Medulla oblongata (tissue), 1 donor: ENCODE measurements around the gene RAP1A.
"Not testable (repeated sequence)": the region's sequence is repeated elsewhere in the genome, so short reads cannot be mapped to it uniquely, and the experiment has no call there.

Source experiments
- DNase-seq: peaks from one replicate; pipeline ENCODE4 v3.0.0-alpha.2; 2015; ENCODE audit errors: extremely low spot score

The RAP1A gene

GRCh38 chr1:111598544-111598943, 21.0 kb upstream of the RAP1A start:
- DNase-seq, result no peak

DNA sequence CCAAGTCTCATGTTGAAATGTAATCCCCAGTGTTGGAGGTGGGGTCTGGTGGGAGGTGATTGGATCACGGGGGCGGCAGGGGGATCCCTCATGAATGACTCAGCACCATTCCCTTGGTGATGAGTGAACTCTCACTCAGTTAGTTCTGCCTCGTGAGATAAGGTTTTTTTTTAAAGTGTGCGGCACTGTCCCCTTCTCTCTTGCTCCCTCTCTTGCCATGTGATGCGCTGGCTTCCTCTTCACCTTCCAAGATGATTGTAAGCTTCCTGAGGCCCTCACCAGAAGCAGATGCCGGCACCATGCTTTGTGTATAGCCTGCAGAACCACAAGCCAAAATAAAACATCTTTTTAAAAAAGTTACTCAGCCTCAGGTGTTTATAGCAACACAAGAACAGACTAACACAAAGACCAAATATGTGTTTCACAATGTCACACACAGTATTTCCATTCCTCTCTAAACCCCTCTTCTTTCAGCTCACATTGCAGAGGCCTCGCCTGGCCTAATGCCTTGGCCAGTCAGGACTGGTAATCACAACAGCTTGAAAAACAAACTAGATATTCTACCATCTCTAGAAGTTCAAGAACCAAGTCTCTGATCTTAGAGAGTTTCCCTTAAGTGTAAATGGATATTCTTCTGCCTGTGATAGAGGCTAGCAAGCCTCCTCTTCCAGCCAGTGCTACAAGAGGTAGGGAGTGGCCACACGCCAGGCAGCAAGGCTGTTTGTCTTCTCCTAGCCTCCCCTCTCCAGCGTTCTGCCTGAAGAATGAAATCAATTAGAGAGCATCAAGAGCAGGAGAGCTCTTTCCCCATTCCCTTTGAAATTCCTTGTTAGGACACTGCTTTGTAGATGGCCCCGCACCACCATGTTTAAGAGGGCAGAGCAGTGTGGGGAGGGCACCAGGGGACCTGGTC, 19.6 kb upstream of the RAP1A start:
- no peak for DNase-seq

GRCh38 chr1:111600886-111601386, 18.7 kb upstream of the RAP1A start:
- no peak for DNase-seq

DNA sequence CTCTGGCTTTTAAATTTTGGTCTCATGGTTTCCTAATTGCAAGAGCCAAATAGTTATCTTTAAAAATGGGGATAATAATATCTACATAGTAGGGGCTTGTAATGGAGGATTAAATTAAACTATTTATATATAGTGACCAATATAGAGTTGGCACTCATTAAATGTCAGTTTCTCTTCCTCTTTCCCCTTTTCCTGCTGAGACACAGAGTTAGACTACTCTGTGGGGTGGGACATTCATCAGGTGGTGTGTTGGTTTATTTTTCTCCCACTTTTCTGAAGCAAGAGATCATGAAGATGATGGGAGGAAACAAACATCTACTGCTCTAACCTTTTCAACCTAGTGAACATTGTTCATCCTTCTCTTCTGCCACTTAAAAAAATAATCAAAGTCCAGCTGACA, 17.3 kb upstream of the RAP1A start:
- DNase-seq, result peak; percentile 51

GRCh38 chr1:111602974-111603373, 16.6 kb upstream of the RAP1A start:
- DNase-seq, result no peak

- DNase-seq, result no peak
These were observed 15.6 kb upstream of the RAP1A start for GRCh38 chr1:111603979-111604378.

GRCh38 chr1:111604931-111605330, 14.7 kb upstream of the RAP1A start:
- DNase-seq, result no peak

DNA sequence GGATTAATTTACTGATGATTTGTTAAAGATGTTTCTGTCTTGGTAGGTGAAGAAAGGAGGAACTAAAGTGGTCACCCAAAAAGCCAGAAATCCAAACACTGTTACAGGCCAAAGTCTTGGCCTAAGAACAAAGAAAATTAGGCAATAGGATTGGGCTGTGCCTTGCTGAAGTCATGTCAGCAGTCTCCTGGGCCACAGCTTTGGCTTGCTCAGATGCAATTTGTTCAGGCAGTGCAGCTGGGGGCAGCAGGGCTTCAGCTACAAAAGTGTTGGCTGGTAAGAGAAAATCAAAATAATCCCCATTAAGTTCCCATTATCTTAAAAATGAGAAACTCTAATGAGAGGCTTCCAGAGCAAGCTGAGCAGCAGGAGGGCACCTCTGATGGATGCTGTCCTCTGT, 14.0 kb upstream of the RAP1A start:
- no peak for DNase-seq

DNA sequence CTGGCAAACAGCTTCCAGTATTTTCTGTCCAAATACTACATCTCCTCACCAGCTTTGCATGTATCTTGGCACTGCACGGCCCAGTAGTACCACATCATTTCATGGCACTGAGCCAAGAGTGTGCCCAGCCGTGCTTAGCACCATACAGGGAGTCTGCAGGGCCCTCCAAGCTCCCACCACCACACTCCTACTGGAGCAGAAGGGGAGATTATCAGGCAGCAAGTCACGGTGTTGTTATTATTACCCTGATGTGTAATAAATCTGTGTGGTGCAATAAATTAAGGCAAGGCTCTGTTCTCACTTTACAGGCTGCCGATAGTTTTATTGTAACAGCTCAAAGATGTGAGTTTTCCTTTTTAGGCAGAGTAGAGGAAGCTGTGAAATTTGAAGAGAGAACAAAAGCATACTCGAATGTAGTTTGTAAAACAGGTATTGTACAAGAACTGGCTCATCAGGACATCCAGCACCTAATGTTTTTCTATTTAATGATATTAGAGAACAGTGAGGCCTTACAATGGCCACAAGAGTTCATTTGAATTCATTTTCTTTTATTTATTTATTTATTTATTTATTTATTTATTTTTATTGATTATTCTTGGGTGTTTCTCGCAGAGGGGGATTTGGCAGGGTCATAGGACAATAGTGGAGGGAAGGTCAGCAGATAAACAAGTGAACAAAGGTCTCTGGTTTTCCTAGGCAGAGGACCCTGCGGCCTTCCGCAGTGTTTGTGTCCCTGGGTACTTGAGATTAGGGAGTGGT, 13.0 kb upstream of the RAP1A start:
- DNase-seq, result not testable (repeated sequence)

DNA sequence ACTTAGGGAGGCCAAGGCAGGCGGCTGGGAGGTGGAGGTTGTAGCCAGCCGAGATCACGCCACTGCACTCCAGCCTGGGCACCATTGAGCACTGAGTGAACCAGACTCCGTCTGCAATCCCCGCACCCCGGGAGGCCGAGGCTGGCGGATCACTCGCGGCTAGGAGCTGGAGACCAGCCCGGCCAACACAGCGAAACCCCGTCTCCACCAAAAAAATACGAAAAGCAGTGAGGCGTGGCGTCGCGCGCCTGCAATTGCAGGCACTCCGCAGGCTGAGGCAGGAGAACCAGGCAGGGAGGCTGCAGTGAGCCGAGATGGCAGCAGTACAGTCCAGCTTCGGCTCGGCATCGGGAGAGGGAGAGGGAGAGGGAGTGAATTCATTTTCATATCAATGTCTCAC, 11.1 kb upstream of the RAP1A start:
- not testable (repeated sequence) for DNase-seq

- no peak for DNase-seq
These were observed 7.6 kb upstream of the RAP1A start for GRCh38 chr1:111611986-111612385.

DNA sequence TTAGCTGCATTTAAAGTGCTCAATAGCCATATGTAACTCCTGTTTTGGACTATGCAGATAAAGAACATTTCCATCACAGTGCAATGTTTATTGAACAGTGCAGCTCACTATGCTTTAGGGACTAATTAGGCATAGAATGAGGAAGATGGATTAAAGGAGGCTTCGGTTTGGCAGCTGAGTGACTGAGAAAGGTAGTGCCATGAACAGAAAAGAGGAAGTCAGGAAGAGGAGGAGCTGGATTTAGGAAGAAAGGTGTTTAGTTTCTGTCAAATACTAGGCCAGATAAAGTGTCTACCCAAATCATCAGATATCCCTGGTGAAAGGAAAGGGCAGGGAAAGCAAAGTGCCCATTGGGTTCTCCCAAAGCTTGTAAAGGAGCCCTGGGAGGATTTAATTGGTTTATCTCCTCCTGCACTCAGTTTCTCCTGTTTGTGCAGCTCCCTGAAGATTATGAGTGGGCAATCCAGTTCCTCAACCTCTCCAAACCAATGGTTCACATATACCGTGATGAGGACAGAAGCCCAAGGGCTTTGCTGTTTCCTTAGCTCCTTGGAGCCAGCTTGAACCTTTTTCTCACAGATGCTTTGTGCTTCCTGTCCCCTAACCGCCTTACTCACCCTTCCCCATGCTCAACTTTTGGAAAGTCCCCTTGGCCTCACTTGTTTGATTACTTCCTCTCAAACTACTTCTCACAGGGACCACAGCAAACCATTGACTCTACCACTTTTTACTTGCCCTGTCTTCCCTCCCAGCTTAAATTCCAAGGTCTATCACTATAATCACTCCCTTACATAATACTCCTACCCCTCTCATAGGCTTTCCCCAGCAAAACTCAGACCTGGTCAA, 3.5 kb upstream of the RAP1A start:
- peak; percentile 57 for DNase-seq

DNA sequence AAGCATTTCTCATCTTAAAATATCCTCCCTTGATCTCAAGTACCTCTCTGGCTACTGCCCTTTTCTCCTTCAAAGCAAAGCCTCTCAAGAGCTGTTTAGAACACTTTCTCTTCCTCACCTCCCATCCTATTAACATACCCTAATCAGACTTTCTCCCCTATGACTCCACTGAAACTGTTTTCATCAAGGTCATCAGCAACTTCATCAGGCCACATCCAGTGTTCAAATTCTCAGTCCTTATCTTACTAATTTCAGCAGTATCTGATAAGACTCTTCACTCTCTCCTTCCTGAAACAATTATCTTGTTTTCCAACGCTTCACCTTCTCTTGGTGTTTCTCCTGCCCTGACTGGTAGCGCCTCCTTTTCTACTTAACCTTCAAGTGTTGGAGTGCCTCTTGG, 1.5 kb upstream of the RAP1A start:
- DNase-seq, result no peak

GRCh38 chr1:111618961-111619634, 491 bp upstream of the RAP1A start:
- no peak for DNase-seq

- peak; percentile 55 for DNase-seq
These were observed 917 bp downstream of the RAP1A start for GRCh38 chr1:111620441-111620971.

DNA sequence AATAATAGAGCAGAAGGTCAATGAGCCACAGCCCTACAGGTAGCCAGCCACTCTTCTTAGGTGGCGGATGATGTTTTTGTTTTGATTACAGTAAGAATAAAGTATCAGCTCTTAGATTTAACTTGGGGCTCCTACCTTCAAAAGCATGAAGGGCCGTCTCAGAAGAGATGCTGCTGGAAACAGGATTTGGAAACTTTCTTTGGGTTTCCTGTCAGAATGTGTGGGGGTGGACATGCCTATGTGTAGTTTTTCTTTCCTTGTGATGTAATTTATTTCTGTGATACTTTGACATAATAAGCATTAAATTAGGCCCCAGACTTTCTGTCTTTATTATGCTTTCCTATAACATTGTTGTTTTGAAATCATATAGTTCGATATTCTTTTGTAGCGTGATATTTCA, 1.5 kb downstream of the RAP1A start:
- DNase-seq, result no peak

GRCh38 chr1:111622166-111622565, 2.6 kb downstream of the RAP1A start:
- DNase-seq, result no peak

- DNase-seq, result no peak
These were observed 4.8 kb downstream of the RAP1A start for GRCh38 chr1:111624382-111624781.

DNA sequence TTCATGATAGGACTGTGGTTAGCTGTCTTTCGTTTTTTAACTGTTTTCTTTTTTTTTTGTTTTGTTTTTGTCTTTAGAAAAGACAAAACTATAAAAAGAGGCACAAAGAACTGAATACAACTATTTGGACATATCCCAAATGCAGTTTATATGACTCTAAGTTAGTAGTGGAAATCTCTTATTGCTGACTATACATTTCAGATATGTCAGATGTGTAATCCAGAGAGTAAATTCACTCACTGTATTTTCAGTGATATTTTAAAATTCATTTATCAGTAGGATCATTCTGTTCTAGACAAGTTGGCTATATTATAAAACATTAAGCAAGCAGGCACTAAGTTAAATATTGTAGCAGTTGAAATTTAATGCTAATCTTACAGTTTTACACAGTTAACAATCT, 5.7 kb downstream of the RAP1A start:
- no peak for DNase-seq

- DNase-seq, result no peak
These were observed 8.6 kb downstream of the RAP1A start for GRCh38 chr1:111628153-111628552.
